ENCODE data around the gene ULK2. TPM values are rescaled to one million over a fixed set of nuclear protein-coding genes. Genes with fewer than 3 reads are reported as not detected.

The ULK2 gene
- total RNA-seq, 4 donors from 2014 or later, result 15.4 to 35.0 (median 26.9) TPM

DNA sequence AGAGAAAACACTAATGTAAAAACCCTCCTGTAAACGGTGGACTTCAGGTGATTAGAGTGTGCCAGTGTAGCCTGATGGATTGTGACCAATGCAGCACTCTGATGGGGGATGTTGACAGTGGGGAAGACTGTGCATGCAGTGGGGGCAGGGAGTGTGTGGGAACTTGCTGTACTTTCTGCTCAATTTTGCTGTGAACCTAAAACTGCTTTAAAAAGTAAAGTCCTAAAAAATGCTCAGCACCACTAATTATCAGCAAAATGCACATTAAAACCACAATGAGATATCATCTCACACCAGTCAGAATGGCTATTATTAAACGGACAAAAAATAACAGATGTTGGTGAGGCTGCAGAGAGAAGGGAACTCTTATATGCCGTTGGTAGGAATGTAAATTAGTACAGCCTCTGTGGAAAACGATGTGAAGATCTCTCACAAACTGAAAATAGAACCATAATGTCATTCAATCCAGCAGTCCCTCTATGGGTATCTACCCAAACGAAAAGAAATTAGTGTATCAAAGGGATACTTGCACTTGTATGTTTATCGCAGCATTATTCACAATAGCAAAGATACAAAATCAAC is 9.7 kb upstream of the ULK2 start:
- Histone ChIP-seq H3K27me3 (no peaks in the 10 kb centered on the region), H3K9me3 (no peaks in the 10 kb centered on the region), H3K27ac (no peak overlapping the region), H3K36me3 (no peaks in the 10 kb centered on the region), H3K4me3 (no peak overlapping the region), H3K4me1 (no peaks in the 10 kb centered on the region)
- intact Hi-C loops (cut with DNase I; ENCODE audit: low total_unique reads), result no loop called here
- no peak for DNase-seq
- TF ChIP-seq, protein P1, sequence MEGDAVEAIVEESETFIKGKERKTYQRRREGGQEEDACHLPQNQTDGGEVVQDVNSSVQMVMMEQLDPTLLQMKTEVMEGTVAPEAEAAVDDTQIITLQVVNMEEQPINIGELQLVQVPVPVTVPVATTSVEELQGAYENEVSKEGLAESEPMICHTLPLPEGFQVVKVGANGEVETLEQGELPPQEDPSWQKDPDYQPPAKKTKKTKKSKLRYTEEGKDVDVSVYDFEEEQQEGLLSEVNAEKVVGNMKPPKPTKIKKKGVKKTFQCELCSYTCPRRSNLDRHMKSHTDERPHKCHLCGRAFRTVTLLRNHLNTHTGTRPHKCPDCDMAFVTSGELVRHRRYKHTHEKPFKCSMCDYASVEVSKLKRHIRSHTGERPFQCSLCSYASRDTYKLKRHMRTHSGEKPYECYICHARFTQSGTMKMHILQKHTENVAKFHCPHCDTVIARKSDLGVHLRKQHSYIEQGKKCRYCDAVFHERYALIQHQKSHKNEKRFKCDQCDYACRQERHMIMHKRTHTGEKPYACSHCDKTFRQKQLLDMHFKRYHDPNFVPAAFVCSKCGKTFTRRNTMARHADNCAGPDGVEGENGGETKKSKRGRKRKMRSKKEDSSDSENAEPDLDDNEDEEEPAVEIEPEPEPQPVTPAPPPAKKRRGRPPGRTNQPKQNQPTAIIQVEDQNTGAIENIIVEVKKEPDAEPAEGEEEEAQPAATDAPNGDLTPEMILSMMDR (IDR thresholded peaks at IDR 0.05), result no peak
- no peak for TF ChIP-seq POLR2A (IDR thresholded peaks at IDR 0.05)

DNA sequence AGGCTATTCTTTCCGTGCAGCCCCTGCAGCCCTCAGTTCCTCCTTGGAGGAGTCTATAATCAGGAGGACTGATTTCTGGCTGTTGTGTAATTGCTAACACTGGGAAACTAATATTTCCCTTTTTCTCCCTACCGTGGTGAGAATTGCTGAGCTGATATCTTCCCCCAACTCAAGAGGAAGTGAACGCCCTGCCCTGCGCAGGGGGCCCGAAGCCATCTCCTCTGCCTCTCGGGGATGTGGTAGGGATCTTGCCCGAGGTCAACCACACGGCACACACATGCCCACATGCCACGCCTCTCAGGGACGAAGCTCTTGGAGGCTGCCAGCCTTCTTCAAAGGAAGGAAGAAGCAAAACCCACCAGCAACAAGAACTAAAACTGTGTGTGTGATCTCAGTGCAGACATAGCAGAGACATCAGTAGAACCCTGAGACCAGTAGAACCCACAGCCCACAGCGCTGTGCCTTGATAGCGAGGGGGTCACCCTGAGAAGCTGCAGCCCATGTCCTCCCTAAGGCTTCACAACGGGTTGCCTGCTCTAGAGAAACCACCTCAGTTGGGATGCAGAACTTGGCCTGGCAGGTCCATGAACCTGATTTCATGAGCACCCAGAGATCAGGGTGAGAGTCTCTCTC is 8.9 kb upstream of the ULK2 start:
- no peak overlapping the region for H3K27ac ChIP-seq
- H3K4me1 ChIP-seq, result no peaks in the 10 kb centered on the region
- H3K9me3 ChIP-seq, result no peaks in the 10 kb centered on the region
- DNase-seq, result no peak
- H3K4me3 ChIP-seq, result no peak overlapping the region
- intact Hi-C loops (cut with DNase I; ENCODE audit: low total_unique reads), result no loop called here
- H3K27me3 ChIP-seq, result no peaks in the 10 kb centered on the region
- TF ChIP-seq POLR2A (IDR thresholded peaks at IDR 0.05), result no peak
- TF ChIP-seq, protein P1 (IDR thresholded peaks at IDR 0.05), result no peak
- no peaks in the 10 kb centered on the region for H3K36me3 ChIP-seq

DNA sequence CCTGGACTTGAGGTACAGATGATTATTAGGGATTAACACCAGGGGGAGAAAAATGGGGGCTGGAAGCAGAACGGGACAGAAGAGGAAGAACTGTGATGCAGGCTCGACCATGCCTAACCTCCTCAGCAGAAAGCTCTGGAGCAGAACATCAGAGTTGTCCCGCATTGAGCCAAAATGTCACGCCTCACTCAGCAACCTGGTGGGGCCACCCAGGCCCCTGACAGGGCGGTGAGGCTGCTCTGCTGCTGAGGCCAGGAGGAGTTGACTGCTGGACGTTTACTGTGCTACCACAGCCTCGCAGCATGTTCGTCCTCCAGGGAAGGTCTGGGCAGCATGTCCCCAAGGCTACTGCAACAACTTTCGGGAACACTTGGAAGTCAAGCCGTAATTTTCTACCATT is 6.5 kb upstream of the ULK2 start:
- Histone ChIP-seq H3K9me3 (no peaks in the 10 kb centered on the region), H3K36me3 (no peaks in the 10 kb centered on the region), H3K27ac (no peak overlapping the region), H3K27me3 (no peaks in the 10 kb centered on the region), H3K4me3 (no peak overlapping the region), H3K4me1 (no peaks in the 10 kb centered on the region)
- TF ChIP-seq, protein P1 (IDR thresholded peaks at IDR 0.05), result no peak
- no peak for TF ChIP-seq POLR2A (IDR thresholded peaks at IDR 0.05)
- intact Hi-C loops (cut with DNase I; ENCODE audit: low total_unique reads), result no loop called here
- DNase-seq, result no peak

DNA sequence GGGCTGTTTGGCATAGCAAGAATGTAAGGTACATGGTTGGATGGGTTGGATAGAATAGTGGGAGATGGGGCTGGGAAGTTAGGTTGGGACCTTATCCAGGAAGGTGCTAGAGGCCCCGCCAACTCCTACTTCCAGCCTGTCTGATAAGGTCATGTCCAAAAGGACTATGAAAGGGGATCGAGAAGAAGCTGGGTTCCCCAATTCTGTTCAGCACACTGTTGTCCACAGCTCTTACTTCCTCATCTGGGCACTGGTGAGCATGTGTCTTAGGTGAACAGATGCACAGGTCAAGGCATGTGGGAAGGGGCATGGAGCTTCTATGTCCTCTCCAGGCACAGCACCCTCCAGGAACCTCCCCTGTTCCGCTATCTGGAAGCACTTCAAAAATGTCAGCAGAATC is 5.6 kb upstream of the ULK2 start:
- Histone ChIP-seq H3K4me1 (no peaks in the 10 kb centered on the region), H3K36me3 (no peaks in the 10 kb centered on the region), H3K9me3 (no peaks in the 10 kb centered on the region), H3K27ac (no peak overlapping the region), H3K27me3 (no peaks in the 10 kb centered on the region), H3K4me3 (no peak overlapping the region)
- intact Hi-C loops (cut with DNase I; ENCODE audit: low total_unique reads), result no loop called here
- DNase-seq, result no peak
- TF ChIP-seq, protein P1 (IDR thresholded peaks at IDR 0.05), result no peak
- no peak for TF ChIP-seq POLR2A (IDR thresholded peaks at IDR 0.05)

DNA sequence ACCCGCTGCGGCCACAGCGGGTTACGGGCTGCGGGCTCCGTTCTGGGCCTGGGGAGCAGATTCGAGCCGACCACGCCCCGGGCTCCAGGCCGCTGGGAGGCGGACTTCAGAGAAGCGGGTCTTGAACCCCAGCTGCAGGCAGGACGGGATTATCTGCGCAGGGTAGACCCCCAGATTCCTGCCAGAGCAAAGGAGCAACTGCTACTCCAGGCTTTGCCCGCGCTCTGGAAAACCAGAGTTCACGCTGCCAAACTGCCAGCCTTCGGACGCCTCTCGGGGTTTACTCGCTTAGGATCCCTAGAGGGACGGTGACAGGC is 301 bp upstream of the ULK2 start:
- peaks cover 0 to 9% of the 10 kb centered on the region in 2 donors for H3K4me1 ChIP-seq
- peak overlapping the region; percentile 89 to 90 for H3K27ac ChIP-seq
- no peaks in the 10 kb centered on the region for H3K36me3 ChIP-seq
- H3K4me3 ChIP-seq, result peak overlapping the region; percentile 52 to 66
- no peaks in the 10 kb centered on the region for H3K9me3 ChIP-seq
- intact Hi-C loops (cut with DNase I; ENCODE audit: low total_unique reads), result no loop called here
- TF ChIP-seq, protein P1 (IDR thresholded peaks at IDR 0.05), result no peak
- no peak for TF ChIP-seq POLR2A (IDR thresholded peaks at IDR 0.05)
- H3K27me3 ChIP-seq, result no peaks in the 10 kb centered on the region
- no peak for DNase-seq

Data from uterus (tissue), 4 donors.